ENCODE results near the gene ABCC1. TPM values are rescaled to one million over a fixed set of nuclear protein-coding genes. Genes with fewer than 3 reads are reported as not detected.

Gene ABCC1
- total RNA-seq, 1 donor from 2014 or later: 8.2 TPM

- no peak for FAIRE-seq
- DNase-seq (ENCODE audit: low spot score in 2 of 2): no peak
These were observed 88.1 kb downstream of the ABCC1 start for GRCh38 chr16:16037521-16037920.

GRCh38 chr16:16037970-16038369 is 88.6 kb downstream of the ABCC1 start:
- FAIRE-seq (no peak), DNase-seq (ENCODE audit: low spot score in 2 of 2) (no peak)

DNA sequence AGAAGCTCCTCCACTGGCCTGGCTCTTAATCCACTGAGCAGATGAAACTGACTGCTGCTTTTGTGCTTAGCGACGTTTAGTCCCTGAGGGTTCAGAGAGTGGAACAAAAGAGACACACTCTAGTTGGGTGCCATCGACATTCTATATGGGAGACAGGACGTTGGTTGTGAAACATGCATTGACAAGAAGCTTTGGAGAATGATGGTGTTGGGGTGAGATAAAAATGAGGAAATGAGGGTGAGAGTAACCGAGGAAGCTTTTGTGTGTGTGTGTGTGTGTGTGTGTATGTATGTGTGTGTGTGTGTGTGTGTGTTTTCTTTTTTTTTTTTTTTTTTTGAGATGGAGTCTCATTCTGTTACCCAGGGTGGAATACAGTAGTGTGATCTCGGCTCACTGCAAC is 89.5 kb downstream of the ABCC1 start:
- no peak for FAIRE-seq
- DNase-seq (ENCODE audit: low spot score in 2 of 2): no peak

DNA sequence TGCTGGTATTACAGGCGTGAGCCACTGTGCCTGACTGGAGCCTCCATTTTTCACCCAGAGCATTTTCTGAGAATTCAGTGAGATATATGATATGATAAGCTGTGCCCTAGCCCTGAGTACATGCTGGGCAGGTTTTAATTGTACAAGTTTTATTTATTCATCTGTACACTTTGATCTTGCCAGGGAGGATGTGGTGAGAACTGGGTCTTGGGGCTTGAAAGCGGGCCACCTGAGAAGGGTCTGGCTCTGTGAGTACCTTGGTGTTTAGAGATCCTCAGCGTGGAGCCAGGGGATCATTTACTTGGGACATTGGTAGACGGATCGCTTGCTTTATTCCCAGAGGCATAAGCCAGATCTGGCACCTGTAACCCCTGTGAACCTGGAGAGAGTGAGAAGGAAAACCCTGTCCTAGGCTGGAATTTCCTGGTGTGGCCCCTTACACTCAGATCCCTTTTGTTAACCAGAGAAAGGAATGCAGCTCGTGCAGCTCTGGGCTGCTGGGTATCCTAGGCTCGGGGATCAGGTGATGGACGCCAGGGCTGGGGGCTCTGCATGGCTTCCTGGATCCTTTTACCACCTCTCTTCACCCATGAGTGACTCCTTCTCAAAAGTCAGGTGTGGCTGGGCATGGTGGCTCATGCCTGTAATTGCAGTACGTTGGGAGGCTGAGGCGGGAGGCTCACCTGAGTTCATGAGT is 91.9 kb downstream of the ABCC1 start:
- FAIRE-seq: no peak
- DNase-seq (ENCODE audit: low spot score in 2 of 2): no peak

- FAIRE-seq (no peak), DNase-seq (ENCODE audit: low spot score in 2 of 2) (no peak)
These were observed 92.7 kb downstream of the ABCC1 start for GRCh38 chr16:16042076-16042475.

DNA sequence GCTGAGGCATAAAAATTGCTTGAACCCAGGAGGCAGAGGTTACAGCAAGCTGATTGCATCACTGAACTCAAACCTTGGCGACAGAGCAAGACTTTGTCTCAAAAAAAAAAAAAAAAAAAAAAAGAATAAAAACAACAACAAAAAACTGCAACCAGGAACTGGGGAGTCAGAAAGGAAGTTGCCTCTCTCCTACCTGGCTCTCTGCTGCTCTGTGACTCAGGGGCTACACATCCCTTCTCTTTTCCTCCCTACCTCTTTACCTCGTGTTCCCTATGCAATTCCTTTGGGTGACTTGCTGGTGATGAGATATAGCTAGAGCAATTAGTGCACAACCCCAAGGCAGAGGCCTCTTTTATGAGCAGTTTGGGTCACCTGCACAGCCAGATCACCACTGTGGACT is 95.9 kb downstream of the ABCC1 start:
- no peak for FAIRE-seq
- no peak for DNase-seq (ENCODE audit: low spot score in 2 of 2)

GRCh38 chr16:16045879-16046278 is 96.5 kb downstream of the ABCC1 start:
- DNase-seq (ENCODE audit: low spot score in 2 of 2): no peak
- FAIRE-seq: no peak

- FAIRE-seq (no peak), DNase-seq (ENCODE audit: low spot score in 2 of 2) (no peak)
These were observed 98.3 kb downstream of the ABCC1 start for GRCh38 chr16:16047761-16048160.

GRCh38 chr16:16048904-16049582 is 99.6 kb downstream of the ABCC1 start:
- FAIRE-seq (no peak), DNase-seq (ENCODE audit: low spot score in 2 of 2) (no peak)

DNA sequence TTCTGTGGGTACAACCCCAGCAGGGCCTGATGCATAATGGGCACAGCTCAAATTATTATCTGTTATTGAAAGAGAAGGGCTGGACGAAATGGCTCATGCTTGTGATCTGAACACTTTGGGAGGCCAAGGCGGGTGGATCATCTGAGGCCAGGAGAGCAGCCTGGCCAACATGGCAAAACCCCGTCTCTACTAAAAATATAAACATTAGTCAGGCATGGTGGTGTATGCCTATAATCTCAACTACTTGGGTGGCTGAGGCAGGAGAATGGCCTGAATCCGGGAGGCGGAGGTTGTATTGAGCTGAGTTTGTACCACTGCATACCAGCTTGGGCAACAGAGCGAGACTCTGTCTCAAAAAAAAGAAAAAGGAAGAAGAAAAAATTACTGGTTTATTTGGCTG is 100.7 kb downstream of the ABCC1 start:
- no peak for FAIRE-seq
- no peak for DNase-seq (ENCODE audit: low spot score in 2 of 2)

GRCh38 chr16:16051132-16051531 is 101.7 kb downstream of the ABCC1 start:
- no peak for FAIRE-seq
- DNase-seq (ENCODE audit: low spot score in 2 of 2): no peak

GRCh38 chr16:16052916-16053315 is 103.5 kb downstream of the ABCC1 start:
- DNase-seq (ENCODE audit: low spot score in 2 of 2): no peak
- no peak for FAIRE-seq

DNA sequence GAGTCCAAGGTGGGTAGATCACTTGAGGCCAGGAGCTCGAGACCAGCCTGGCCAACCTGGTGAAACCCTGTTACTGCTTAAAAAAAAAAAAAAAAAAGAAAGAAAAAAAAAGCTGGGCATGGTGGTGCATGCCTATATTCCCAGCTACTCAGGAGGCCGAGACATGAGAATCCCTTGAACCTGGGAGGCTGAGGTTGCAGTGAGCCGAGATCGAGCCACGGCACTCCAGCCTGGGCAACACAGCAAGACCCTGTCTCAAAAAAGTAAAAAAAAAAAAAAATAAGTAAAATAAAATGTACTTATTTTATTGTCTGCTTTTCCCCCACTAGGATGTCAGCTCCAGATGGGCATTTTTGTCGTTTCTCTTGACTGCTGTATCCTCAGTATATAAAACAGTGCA is 107.7 kb downstream of the ABCC1 start:
- FAIRE-seq (no peak), DNase-seq (ENCODE audit: low spot score in 2 of 2) (no peak)

- DNase-seq (ENCODE audit: low spot score in 2 of 2): no peak
- no peak for FAIRE-seq
These were observed 109.7 kb downstream of the ABCC1 start for GRCh38 chr16:16059160-16059559.

GRCh38 chr16:16059895-16060590 is 110.6 kb downstream of the ABCC1 start:
- no peak for FAIRE-seq
- no peak for DNase-seq (ENCODE audit: low spot score in 2 of 2)

- no peak for FAIRE-seq
- no peak for DNase-seq (ENCODE audit: low spot score in 2 of 2)
These were observed 112.9 kb downstream of the ABCC1 start for GRCh38 chr16:16062023-16062937.

DNA sequence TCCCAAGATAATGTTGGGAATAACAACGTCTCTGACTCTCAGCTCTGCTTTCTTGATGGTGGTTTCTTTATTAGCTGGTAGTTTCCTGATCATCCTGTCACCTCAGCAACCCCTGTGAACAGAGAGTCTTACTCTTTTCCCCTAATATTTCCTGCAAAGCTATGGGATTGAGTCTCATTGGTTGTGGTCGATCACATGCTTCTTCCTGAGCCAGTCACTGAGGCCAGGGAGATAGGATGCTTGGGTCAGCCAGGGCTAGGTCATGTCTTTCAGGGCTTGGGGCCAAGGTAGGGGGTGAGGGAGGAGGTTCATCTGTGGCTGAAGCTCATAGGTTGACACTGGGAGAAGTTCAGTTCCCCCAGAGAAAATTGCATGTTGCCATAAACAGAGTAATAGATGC is 114.3 kb downstream of the ABCC1 start:
- FAIRE-seq (no peak), DNase-seq (ENCODE audit: low spot score in 2 of 2) (no peak)

GRCh38 chr16:16064874-16065384 is 115.5 kb downstream of the ABCC1 start:
- FAIRE-seq: no peak

GRCh38 chr16:16067127-16067526 is 117.7 kb downstream of the ABCC1 start:
- DNase-seq (ENCODE audit: low spot score in 2 of 2) (no peak), FAIRE-seq (no peak)

More at GRCh38 chr16:16064874-16065384, 115.5 kb downstream of the ABCC1 start:
- no peak for DNase-seq (ENCODE audit: low spot score in 2 of 2)

GRCh38 chr16:16071631-16072244 is 122.3 kb downstream of the ABCC1 start:
- FAIRE-seq (no peak), DNase-seq (ENCODE audit: low spot score in 2 of 2) (no peak)

Data from frontal cortex (tissue), 4 donors.